Liver (tissue), 3 donors: ENCODE data around the gene NT5C1A.

ENCODE experiments used
- GABPA ChIP-seq, 2 donors: IDR thresholded peaks in 1 of 2; conservative IDR thresholded peaks in 1 of 2; 2 replicates each; pipeline ENCODE4 v1.6.1; 2016; ENCODE audit warnings: antibody characterized with exemption in 2 of 2, mild to moderate bottlenecking in 1 of 2, moderate library complexity in 1 of 2
- JUND ChIP-seq, 2 donors: IDR thresholded peaks; 2 replicates each; pipeline ENCODE4 v1.6.1; 2016; ENCODE audit warnings: antibody characterized with exemption in 2 of 2
- NR2F2 ChIP-seq: IDR thresholded peaks from 2 replicates; pipeline ENCODE4 v1.6.1; 2016; ENCODE audit warnings: antibody characterized with exemption
- TAF1 ChIP-seq: conservative IDR thresholded peaks from 2 replicates; pipeline ENCODE4 v1.6.1; 2016; ENCODE audit warnings: antibody characterized with exemption, mild to moderate bottlenecking
- YY1 ChIP-seq: IDR thresholded peaks from 2 replicates; pipeline ENCODE4 v1.6.1; 2016; ENCODE audit warnings: antibody characterized with exemption, mild to moderate bottlenecking
- TF ChIP-seq, protein P1 (sequence below): fragments of 150-350 bp; IDR thresholded peaks from 2 replicates; pipeline ENCODE4 v1.5.1; 2017; ENCODE audit warnings: improper control_type of control experiment, low read depth, low read length; ENCODE audit not compliant: missing input control
- donor health status: healthy.
- donor health status: healthy.

DNA sequence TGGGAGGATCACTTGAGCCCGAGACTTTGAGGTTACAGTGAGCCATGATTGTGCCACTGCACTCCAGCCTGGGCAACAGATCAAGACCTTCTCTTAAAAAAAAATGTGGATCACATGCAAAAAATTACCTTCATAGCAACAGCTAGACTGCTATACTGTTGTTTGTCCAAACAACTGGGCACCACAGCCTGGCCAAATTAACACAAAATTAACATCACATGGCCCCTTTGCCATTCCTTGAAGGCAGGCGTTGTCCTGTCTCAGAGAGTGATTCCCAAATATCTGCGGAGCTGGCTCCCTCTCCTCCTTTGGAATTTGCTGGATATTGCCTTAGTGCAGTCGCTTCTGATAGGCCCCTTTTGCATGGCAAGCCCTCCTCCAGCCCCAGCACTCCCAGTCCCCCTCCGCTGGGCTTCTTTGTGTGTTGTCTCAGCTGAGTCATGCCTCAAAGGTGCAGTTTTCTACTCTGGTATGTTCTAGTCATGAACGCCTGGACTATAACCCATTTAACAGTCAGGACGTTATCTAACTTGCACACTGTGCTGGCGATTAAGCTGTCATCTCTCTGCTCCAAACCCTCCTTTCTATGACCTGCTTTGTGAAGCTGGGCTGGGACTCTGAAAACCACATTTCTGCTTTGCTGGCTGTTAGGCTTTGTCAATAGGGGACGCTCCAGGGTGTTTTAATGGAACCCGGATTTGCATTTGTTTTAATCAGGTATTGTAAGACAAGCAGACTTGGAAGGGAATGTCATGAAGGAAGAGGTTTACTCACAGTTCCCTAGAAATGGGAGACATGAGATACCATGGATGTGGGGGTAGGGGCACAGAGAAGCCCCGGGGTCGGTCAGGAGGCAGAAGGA lies 39.4 kb upstream of the NT5C1A start:
- TF ChIP-seq, protein P1, sequence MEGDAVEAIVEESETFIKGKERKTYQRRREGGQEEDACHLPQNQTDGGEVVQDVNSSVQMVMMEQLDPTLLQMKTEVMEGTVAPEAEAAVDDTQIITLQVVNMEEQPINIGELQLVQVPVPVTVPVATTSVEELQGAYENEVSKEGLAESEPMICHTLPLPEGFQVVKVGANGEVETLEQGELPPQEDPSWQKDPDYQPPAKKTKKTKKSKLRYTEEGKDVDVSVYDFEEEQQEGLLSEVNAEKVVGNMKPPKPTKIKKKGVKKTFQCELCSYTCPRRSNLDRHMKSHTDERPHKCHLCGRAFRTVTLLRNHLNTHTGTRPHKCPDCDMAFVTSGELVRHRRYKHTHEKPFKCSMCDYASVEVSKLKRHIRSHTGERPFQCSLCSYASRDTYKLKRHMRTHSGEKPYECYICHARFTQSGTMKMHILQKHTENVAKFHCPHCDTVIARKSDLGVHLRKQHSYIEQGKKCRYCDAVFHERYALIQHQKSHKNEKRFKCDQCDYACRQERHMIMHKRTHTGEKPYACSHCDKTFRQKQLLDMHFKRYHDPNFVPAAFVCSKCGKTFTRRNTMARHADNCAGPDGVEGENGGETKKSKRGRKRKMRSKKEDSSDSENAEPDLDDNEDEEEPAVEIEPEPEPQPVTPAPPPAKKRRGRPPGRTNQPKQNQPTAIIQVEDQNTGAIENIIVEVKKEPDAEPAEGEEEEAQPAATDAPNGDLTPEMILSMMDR, result no peak
- no peak for TF ChIP-seq TAF1
- no peak for TF ChIP-seq NR2F2
- TF ChIP-seq JUND (IDR thresholded peaks at IDR 0.05), result no peak
- TF ChIP-seq YY1, result no peak
- no peak for TF ChIP-seq GABPA (IDR thresholded peaks at IDR 0.05 in 1 of 2, conservative IDR thresholded peaks at IDR 0.05 in 1 of 2)
